Panc1 (cell line): Measurements from ENCODE around the gene ZNF169. TPM values are rescaled to one million over a fixed set of nuclear protein-coding genes. Genes with fewer than 3 reads are reported as not detected.

Source experiments
- ATAC-seq: fragments of 200-7000 bp; cut with Tn5 transposase; 2 replicates; pipeline ENCODE4 v1.9.1; 2020; ENCODE audit warnings: mild to moderate bottlenecking, moderate library complexity
- BruUV-seq: library from RNA; stranded (reverse); fragments of 400-500 nt; replicated peaks from 2 replicates; lab custom pipeline; 2021; lab: Mats Ljungman, UMichigan
- CTCF ChIA-PET: fragments of 300-600 bp; sonication (Branson Sonifier 250); formaldehyde crosslinking; loops from one replicate; lab custom pipeline; 2022; ENCODE audit warnings: antibody characterized with exemption; lab: Charles Lee
- POLR2A ChIA-PET: fragments of 300-600 bp; sonication (Branson Sonifier 250); formaldehyde crosslinking; loops from one replicate; lab custom pipeline; 2022; ENCODE audit warnings: antibody characterized with exemption; lab: Charles Lee
- DNase-seq: peaks from one replicate; pipeline ENCODE4 v3.0.0-alpha.2; 2010; ENCODE audit warnings: low read depth, low spot score
- H3K27ac ChIP-seq: 2 replicates; pipeline ENCODE4 v1.5.1; 2011; ENCODE audit warnings: mild to moderate bottlenecking, low read length, inconsistent platforms
- H3K27me3 ChIP-seq: fragments of 200-500 bp; sonication (Bioruptor generic); 2 replicates; pipeline ENCODE4 v1.6.0; 2014; ENCODE audit warnings: low read length, inconsistent platforms; ENCODE audit not compliant: control insufficient read depth, insufficient read depth
- H3K36me3 ChIP-seq: fragments of 200-500 bp; sonication (Bioruptor generic); 2 replicates; pipeline ENCODE4 v1.5.1; 2014; ENCODE audit warnings: inconsistent platforms, mild to moderate bottlenecking, low read length, moderate library complexity; ENCODE audit not compliant: control insufficient read depth, insufficient read depth
- H3K4me1 ChIP-seq: 2 replicates; pipeline ENCODE4 v1.5.1; 2011; ENCODE audit warnings: inconsistent platforms, mild to moderate bottlenecking, low read length, moderate library complexity; ENCODE audit not compliant: control insufficient read depth, insufficient read depth
- H3K4me3 ChIP-seq, 2 experiments: 2 replicates each; pipeline ENCODE4 v1.5.1; 2011 to 2012; ENCODE audit warnings: low read depth in 2 of 2, low read length in 2 of 2, mild to moderate bottlenecking in 2 of 2, inconsistent platforms in 1 of 2, moderate library complexity in 1 of 2
- H3K9me3 ChIP-seq: fragments of 200-500 bp; sonication (Bioruptor generic); 2 replicates; pipeline ENCODE4 v1.5.1; 2014; ENCODE audit warnings: low read depth, mild to moderate bottlenecking, inconsistent platforms, low read length, moderate library complexity; ENCODE audit not compliant: control insufficient read depth, insufficient read depth
- POLR2AphosphoS5 ChIP-seq: IDR thresholded peaks from 2 replicates; pipeline ENCODE4 v1.6.1; 2012; ENCODE audit warnings: mild to moderate bottlenecking, low read depth, low read length, moderate library complexity
- SIN3A ChIP-seq: IDR thresholded peaks from 2 replicates; pipeline ENCODE4 v1.6.1; 2012; ENCODE audit warnings: low read depth, mild to moderate bottlenecking, low read length, moderate library complexity, borderline replicate concordance; ENCODE audit not compliant: insufficient read depth
- TCF7L2 ChIP-seq: IDR thresholded peaks from 2 replicates; pipeline ENCODE4 v1.6.1; 2011; ENCODE audit warnings: mild to moderate bottlenecking, low read depth, low read length, inconsistent platforms
- in situ Hi-C: cut with HindIII; loops from 2 replicates; pipeline ENCODE4 v1.10.0; 2016; ENCODE audit warnings: low sequenced_read_pairs, low pct_unique_long_range_greater_than_20kb
- intact Hi-C: fragments of 100-400 bp; cut with micrococcal nuclease; formaldehyde crosslinking; loops from one replicate; pipeline ENCODE4 v1.10.0; 2022; ENCODE audit not compliant: unreplicated experiment
- total RNA-seq: library from RNA; stranded (reverse); gene quantifications from one replicate; pipeline ENCODE4 v1.2.1, GENCODE V29; 2021; ENCODE audit not compliant: unreplicated experiment
- TF ChIP-seq, protein P1 (sequence below), 2 experiments: IDR thresholded peaks; 2 replicates each; pipeline ENCODE4 v1.6.1; 2011 to 2012; ENCODE audit warnings: low read depth in 2 of 2, control low read depth in 1 of 2, low read length in 1 of 2, mild to moderate bottlenecking in 1 of 2, moderate library complexity in 1 of 2; ENCODE audit not compliant: insufficient read depth in 1 of 2
- TF ChIP-seq, protein P2 (sequence below): fragments of 450-650 bp; IDR thresholded peaks from 2 replicates; pipeline ENCODE4 v1.5.1; 2017; ENCODE audit warnings: mild to moderate bottlenecking

The ZNF169 gene
- total RNA-seq, 1 experiment from 2014 or later, result 3.1 TPM

DNA sequence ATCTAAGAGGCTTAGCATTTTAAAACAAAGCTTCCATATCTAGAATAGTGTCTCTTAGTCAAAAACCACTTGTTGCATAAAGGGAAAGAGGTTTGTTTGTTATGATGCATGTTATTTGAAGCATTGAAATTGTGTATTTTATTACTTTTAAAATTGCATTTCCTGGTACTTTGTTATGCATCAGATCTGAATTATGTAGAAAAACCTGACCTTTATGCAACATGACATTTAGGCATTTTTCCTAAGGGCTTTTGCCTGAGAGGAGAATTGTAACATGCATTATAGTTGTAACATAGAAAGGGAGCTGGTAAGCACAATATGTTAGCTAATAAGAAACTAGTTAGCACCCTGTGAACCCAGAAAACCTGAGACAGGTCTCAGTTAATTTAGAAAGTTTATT is 22.0 kb downstream of the ZNF169 start:
- in situ Hi-C loops (no loop called here), intact Hi-C loops (no loop called here)
- Histone ChIP-seq H3K27ac (no peak overlapping the region), H3K27me3 (no peaks in the 10 kb centered on the region), H3K36me3 (no peaks in the 10 kb centered on the region), H3K4me3 (no peak overlapping the region), H3K9me3 (peaks cover 9% of the 10 kb centered on the region; the same call in 1 of the 2 replicates), H3K4me1 (peaks cover 4% of the 10 kb centered on the region)
- DNase-seq (no peak), ATAC-seq (no peak)
- ChIA-PET CTCF (no interaction called here), POLR2A (no interaction called here)
- no peak for TF ChIP-seq TCF7L2
- TF ChIP-seq, protein P1, sequence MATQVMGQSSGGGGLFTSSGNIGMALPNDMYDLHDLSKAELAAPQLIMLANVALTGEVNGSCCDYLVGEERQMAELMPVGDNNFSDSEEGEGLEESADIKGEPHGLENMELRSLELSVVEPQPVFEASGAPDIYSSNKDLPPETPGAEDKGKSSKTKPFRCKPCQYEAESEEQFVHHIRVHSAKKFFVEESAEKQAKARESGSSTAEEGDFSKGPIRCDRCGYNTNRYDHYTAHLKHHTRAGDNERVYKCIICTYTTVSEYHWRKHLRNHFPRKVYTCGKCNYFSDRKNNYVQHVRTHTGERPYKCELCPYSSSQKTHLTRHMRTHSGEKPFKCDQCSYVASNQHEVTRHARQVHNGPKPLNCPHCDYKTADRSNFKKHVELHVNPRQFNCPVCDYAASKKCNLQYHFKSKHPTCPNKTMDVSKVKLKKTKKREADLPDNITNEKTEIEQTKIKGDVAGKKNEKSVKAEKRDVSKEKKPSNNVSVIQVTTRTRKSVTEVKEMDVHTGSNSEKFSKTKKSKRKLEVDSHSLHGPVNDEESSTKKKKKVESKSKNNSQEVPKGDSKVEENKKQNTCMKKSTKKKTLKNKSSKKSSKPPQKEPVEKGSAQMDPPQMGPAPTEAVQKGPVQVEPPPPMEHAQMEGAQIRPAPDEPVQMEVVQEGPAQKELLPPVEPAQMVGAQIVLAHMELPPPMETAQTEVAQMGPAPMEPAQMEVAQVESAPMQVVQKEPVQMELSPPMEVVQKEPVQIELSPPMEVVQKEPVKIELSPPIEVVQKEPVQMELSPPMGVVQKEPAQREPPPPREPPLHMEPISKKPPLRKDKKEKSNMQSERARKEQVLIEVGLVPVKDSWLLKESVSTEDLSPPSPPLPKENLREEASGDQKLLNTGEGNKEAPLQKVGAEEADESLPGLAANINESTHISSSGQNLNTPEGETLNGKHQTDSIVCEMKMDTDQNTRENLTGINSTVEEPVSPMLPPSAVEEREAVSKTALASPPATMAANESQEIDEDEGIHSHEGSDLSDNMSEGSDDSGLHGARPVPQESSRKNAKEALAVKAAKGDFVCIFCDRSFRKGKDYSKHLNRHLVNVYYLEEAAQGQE (IDR thresholded peaks at IDR 0.05; ENCODE audit: insufficient read depth in 1 of 2, low read depth in 2 of 2, low read length in 1 of 2), result no peak
- no peak for TF ChIP-seq SIN3A
- no peak for TF ChIP-seq POLR2AphosphoS5
- TF ChIP-seq, protein P2, sequence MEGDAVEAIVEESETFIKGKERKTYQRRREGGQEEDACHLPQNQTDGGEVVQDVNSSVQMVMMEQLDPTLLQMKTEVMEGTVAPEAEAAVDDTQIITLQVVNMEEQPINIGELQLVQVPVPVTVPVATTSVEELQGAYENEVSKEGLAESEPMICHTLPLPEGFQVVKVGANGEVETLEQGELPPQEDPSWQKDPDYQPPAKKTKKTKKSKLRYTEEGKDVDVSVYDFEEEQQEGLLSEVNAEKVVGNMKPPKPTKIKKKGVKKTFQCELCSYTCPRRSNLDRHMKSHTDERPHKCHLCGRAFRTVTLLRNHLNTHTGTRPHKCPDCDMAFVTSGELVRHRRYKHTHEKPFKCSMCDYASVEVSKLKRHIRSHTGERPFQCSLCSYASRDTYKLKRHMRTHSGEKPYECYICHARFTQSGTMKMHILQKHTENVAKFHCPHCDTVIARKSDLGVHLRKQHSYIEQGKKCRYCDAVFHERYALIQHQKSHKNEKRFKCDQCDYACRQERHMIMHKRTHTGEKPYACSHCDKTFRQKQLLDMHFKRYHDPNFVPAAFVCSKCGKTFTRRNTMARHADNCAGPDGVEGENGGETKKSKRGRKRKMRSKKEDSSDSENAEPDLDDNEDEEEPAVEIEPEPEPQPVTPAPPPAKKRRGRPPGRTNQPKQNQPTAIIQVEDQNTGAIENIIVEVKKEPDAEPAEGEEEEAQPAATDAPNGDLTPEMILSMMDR, result no peak
- BruUV-seq, result no TSS peak

DNA sequence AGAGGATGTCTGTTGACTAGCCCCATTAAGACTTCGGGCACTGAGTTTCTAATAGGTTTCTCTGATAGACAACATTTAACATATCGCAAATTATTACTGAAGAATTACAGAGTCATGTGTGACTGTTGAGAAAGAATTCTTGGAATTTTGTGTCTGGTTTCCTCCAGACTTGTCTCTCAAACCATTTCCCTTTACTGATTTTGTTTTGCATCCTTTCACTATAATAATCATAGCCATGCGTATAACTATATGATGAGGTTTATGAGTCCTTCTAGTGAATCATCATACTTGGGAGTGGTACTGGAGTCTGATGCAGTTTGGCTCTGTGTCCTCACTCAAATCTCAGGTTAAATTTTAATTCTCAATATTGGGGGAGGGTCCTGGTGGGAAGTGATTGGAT is 27.0 kb downstream of the ZNF169 start:
- intact Hi-C loops, result no loop called here
- CTCF ChIA-PET, result no interaction called here
- H3K36me3 ChIP-seq, result no peaks in the 10 kb centered on the region
- ATAC-seq, result no peak
- H3K27me3 ChIP-seq, result no peaks in the 10 kb centered on the region
- H3K27ac ChIP-seq, result no peak overlapping the region
- TF ChIP-seq, protein P1 (IDR thresholded peaks at IDR 0.05; ENCODE audit: insufficient read depth in 1 of 2, low read depth in 2 of 2, low read length in 1 of 2), result no peak
- TF ChIP-seq, protein P2, result no peak
- TF ChIP-seq POLR2AphosphoS5 (no peak), TCF7L2 (no peak), SIN3A (no peak)
- POLR2A ChIA-PET, result no interaction called here
- no peaks in the 10 kb centered on the region for H3K4me1 ChIP-seq
- in situ Hi-C loops, result no loop called here
- H3K4me3 ChIP-seq, result no peak overlapping the region
- DNase-seq, result no peak
- BruUV-seq, result no TSS peak
- no peaks in the 10 kb centered on the region for H3K9me3 ChIP-seq
